ENCODE measurements around the gene VMAC. TPM values are rescaled to one million over a fixed set of nuclear protein-coding genes. Genes with fewer than 3 reads are reported as not detected.

VMAC gene
- total and polyA plus RNA-seq, 2 of the 8 experiments (the other 6 are each of a cell fraction or from before 2014, with no cell fraction given): 1.3 to 2.2 TPM

DNA sequence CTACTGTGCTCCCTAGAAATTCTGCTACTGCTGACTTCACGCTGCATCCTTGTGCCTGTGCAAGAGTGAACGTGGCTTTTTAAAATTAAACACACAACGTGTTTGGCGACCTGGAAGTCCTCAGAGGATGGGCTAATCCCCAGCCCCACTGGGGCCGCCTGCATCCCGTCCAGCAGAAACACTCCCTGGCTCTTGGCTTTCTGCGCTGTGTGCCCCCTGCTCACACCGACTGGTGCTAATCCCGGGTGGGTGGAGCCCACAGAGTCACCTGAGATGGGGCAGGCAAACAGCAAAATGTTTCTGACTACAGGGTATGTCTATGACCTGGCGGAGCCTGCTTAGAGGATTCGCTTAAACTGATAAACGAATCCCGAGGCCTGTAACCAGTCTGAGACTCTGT, 24.5 kb downstream of the VMAC start:
- Histone ChIP-seq H3K18ac (ENCODE audit: extremely low read depth, low read length) (no peak overlapping the region), H3K4me3 (ENCODE audit: extremely low read depth in 1 of 4, insufficient read depth in 2 of 4, low read depth in 3 of 4, low read length in 4 of 4) (no peak overlapping the region), H3K36me3 (ENCODE audit: control insufficient read depth in 2 of 4, insufficient read depth in 4 of 4, low read length in 3 of 4) (peaks cover 21 to 47% (median 44%) of the 10 kb centered on the region in 4 experiments), H3K9me3 (ENCODE audit: insufficient read depth in 2 of 2, low read depth in 1 of 2, low read length in 1 of 2) (no peaks in the 10 kb centered on the region), H3K23me2 (ENCODE audit: low read depth, low read length) (no peaks in the 10 kb centered on the region), H2BK20ac (ENCODE audit: low read length) (no peak overlapping the region), H4K20me1 (replicated peaks in 1 of 2; ENCODE audit: control insufficient read depth in 1 of 2, insufficient read depth in 2 of 2, low read length in 2 of 2) (peaks cover 9 to 33% of the 10 kb centered on the region in 2 experiments), H3K79me2 (ENCODE audit: control insufficient read depth in 1 of 2, insufficient read depth in 2 of 2, low read length in 2 of 2) (peaks cover 0 to 2% of the 10 kb centered on the region in 2 experiments; a peak in 1 of 4 replicates), H3K56ac (replicated peaks; ENCODE audit: insufficient read length, low read depth, low read length) (no peak overlapping the region), H2BK15ac (ENCODE audit: low read length) (no peak overlapping the region), H3K79me1 (ENCODE audit: low read depth, low read length) (peaks cover 2% of the 10 kb centered on the region; the same call in 1 of the 2 replicates), H3K23ac (ENCODE audit: insufficient read length) (no peak overlapping the region), H2AFZ (ENCODE audit: low read length) (no peak overlapping the region), H3K9ac (replicated peaks in 1 of 4; ENCODE audit: extremely low read depth in 1 of 4, low read depth in 3 of 4, low read length in 3 of 4) (no peak overlapping the region), H3K4me1 (replicated peaks in 1 of 4; ENCODE audit: control insufficient read depth in 3 of 4, insufficient read depth in 4 of 4, low read length in 3 of 4) (no peaks in the 10 kb centered on the region), H3K4me2 (ENCODE audit: insufficient read depth in 1 of 2, low read depth in 2 of 2, low read length in 2 of 2) (no peak overlapping the region), H2BK12ac (ENCODE audit: low read depth, low read length) (no peak overlapping the region), H4K91ac (replicated peaks; ENCODE audit: insufficient read length, low read length) (no peak overlapping the region), H4K5ac (ENCODE audit: insufficient read length, low read depth, low read length) (no peak overlapping the region), H2BK120ac (replicated peaks; ENCODE audit: low read depth, low read length) (no peak overlapping the region), H2AK5ac (ENCODE audit: low read depth, low read length) (no peak overlapping the region), H3K27ac (ENCODE audit: low read depth, low read length) (no peak overlapping the region), H2BK5ac (ENCODE audit: low read depth, low read length) (no peak overlapping the region), H3K14ac (ENCODE audit: insufficient read length) (no peak overlapping the region), H3K4ac (replicated peaks; ENCODE audit: insufficient read length, low read depth, low read length) (no peak overlapping the region), H3K27me3 (replicated peaks in 1 of 4; ENCODE audit: control insufficient read depth in 3 of 4, extremely low read depth in 1 of 4, insufficient read depth in 3 of 4, low read length in 3 of 4) (no peaks in the 10 kb centered on the region; a peak in 1 of 7 replicates), H4K8ac (ENCODE audit: extremely low read depth, insufficient read depth, low read length) (peak overlapping the region; percentile 11; the same call in 1 of the 2 replicates)
- DNase-seq (ENCODE audit: low read depth in 1 of 2, low spot score in 2 of 2): no peak
- FAIRE-seq: no peak
- POLR2A ChIA-PET (ENCODE audit: partially characterized antibody): interaction anchor here (1.0 to 1.4 kb wide), 3 partner anchors 11 to 26 kb away, joined by 3 to 5 read pairs (median 3); partner anchors contain the start of gene NDUFA11
- WGBS, 2 experiments (ENCODE audit: extremely low coverage in 1 of 2, insufficient coverage in 1 of 2, insufficient read length in 1 of 2, insufficient replicate concordance in 2 of 2, low coverage in 1 of 2, low lambda C conversion rate in 2 of 2, missing lambda C conversion rate in 1 of 2): 87% methylated on average over 13 of the region's 13 CpGs; no CpG with 5 or more reads in 1 of the 2 experiments
- CTCF ChIA-PET (ENCODE audit: partially characterized antibody): interaction anchor here (0.7 to 2.1 kb wide), 6 partner anchors 13 to 125 kb away, joined by 3 to 8 read pairs (median 6); no protein-coding TSS in a partner anchor
- TF ChIP-seq NRF1 (IDR thresholded peaks at IDR 0.05; ENCODE audit: low read depth, low read length) (no peak), SP4 (IDR thresholded peaks at IDR 0.05; ENCODE audit: low read length) (no peak), POLR2AphosphoS5 (IDR thresholded peaks at IDR 0.05; ENCODE audit: low read depth, low read length) (no peak), CTBP2 (IDR thresholded peaks at IDR 0.05; ENCODE audit: borderline replicate concordance, insufficient read depth, insufficient read length, low read length) (no peak), BCL11A (IDR thresholded peaks at IDR 0.05; ENCODE audit: low read depth in 2 of 2, low read length in 2 of 2) (no peak), MAFK (IDR thresholded peaks at IDR 0.05; ENCODE audit: low read depth, low read length) (no peak), EGR1 (IDR thresholded peaks at IDR 0.05; ENCODE audit: borderline replicate concordance, low read depth, low read length) (no peak), TEAD4 (IDR thresholded peaks at IDR 0.05; ENCODE audit: low read depth, low read length) (no peak), CBX8 (IDR thresholded peaks at IDR 0.05; ENCODE audit: borderline replicate concordance, low read depth, low read length) (no peak)
- TF ChIP-seq, protein P1, sequence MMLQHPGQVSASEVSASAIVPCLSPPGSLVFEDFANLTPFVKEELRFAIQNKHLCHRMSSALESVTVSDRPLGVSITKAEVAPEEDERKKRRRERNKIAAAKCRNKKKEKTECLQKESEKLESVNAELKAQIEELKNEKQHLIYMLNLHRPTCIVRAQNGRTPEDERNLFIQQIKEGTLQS (IDR thresholded peaks at IDR 0.05; ENCODE audit: insufficient read depth, low read depth, low read length): no peak
- TF ChIP-seq, protein P2, sequence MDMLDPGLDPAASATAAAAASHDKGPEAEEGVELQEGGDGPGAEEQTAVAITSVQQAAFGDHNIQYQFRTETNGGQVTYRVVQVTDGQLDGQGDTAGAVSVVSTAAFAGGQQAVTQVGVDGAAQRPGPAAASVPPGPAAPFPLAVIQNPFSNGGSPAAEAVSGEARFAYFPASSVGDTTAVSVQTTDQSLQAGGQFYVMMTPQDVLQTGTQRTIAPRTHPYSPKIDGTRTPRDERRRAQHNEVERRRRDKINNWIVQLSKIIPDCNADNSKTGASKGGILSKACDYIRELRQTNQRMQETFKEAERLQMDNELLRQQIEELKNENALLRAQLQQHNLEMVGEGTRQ (IDR thresholded peaks at IDR 0.05; ENCODE audit: low read length): no peak
- TF ChIP-seq, protein P3, sequence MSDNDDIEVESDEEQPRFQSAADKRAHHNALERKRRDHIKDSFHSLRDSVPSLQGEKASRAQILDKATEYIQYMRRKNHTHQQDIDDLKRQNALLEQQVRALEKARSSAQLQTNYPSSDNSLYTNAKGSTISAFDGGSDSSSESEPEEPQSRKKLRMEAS (IDR thresholded peaks at IDR 0.05): no peak
